ENCODE results near the gene TES.

Gene TES

GRCh38 chr7:116252249-116252648 is 41.9 kb downstream of the TES start:
- DNase-seq: no peak

GRCh38 chr7:116257156-116257555 is 46.8 kb downstream of the TES start:
- no peak for DNase-seq

GRCh38 chr7:116258734-116259133 is 48.4 kb downstream of the TES start:
- no peak for DNase-seq

- no peak for DNase-seq
These were observed 49.0 kb downstream of the TES start for GRCh38 chr7:116259156-116259870.

- DNase-seq: no peak
These were observed 49.6 kb downstream of the TES start for GRCh38 chr7:116259871-116260440.

- DNase-seq: no peak
These were observed 51.6 kb downstream of the TES start for GRCh38 chr7:116261904-116262303.

GRCh38 chr7:116265881-116266280 is 55.5 kb downstream of the TES start:
- DNase-seq: no peak

- no peak for DNase-seq
These were observed 59.1 kb downstream of the TES start for GRCh38 chr7:116269466-116269865.

- DNase-seq: no peak
These were observed 61.0 kb downstream of the TES start for GRCh38 chr7:116271161-116271913.

- no peak for DNase-seq
These were observed 61.9 kb downstream of the TES start for GRCh38 chr7:116271963-116272886.

GRCh38 chr7:116273283-116273917 is 63.1 kb downstream of the TES start:
- no peak for DNase-seq

- DNase-seq: no peak
These were observed 63.6 kb downstream of the TES start for GRCh38 chr7:116273918-116274301.

- no peak for DNase-seq
These were observed 66.7 kb downstream of the TES start for GRCh38 chr7:116277070-116277469.

- no peak for DNase-seq
These were observed 68.9 kb downstream of the TES start for GRCh38 chr7:116279217-116279616.

- DNase-seq: no peak
These were observed 70.5 kb downstream of the TES start for GRCh38 chr7:116280803-116281202.

GRCh38 chr7:116283595-116284204 is 73.4 kb downstream of the TES start:
- no peak for DNase-seq

- DNase-seq: no peak
These were observed 74.1 kb downstream of the TES start for GRCh38 chr7:116284390-116284789.

GRCh38 chr7:116285252-116285651 is 74.9 kb downstream of the TES start:
- DNase-seq: no peak

- DNase-seq: no peak
These were observed 80.4 kb downstream of the TES start for GRCh38 chr7:116290740-116291139.

GRCh38 chr7:116291937-116292336 is 81.6 kb downstream of the TES start:
- DNase-seq: no peak

- DNase-seq: no peak
These were observed 82.0 kb downstream of the TES start for GRCh38 chr7:116292381-116292780.

- no peak for DNase-seq
These were observed 82.8 kb downstream of the TES start for GRCh38 chr7:116293139-116293538.
